GM12878 (cell line): ENCODE measurements around the gene C10orf143. TPM values are rescaled to one million over a fixed set of nuclear protein-coding genes. Genes with fewer than 3 reads are reported as not detected.

ENCODE experiments used
- ATF7 ChIP-seq: fragments of 450-650 bp; IDR thresholded peaks from 2 replicates; pipeline ENCODE4 v1.6.1; 2016; ENCODE audit warnings: low read depth, mild to moderate bottlenecking
- BMI1 ChIP-seq: fragments of 450-650 bp; IDR thresholded peaks from 2 replicates; pipeline ENCODE4 v1.6.1; 2016; ENCODE audit warnings: mild to moderate bottlenecking, moderate library complexity, borderline replicate concordance
- CHD1 ChIP-seq: IDR thresholded peaks from 2 replicates; pipeline ENCODE4 v1.6.1; 2012; ENCODE audit warnings: low read depth, low read length, improper control_type of control experiment
- CHD4 ChIP-seq: fragments of 200-600 bp; sonication (generic); IDR thresholded peaks from 2 replicates; pipeline ENCODE4 v1.6.1; 2016; ENCODE audit warnings: mild to moderate bottlenecking
- CTCF ChIP-seq, 3 experiments: IDR thresholded peaks in 2 of 3; conservative IDR thresholded peaks in 1 of 3; 2 replicates each; pipeline ENCODE4 v1.5.1; 2011; ENCODE audit warnings: low read depth in 3 of 3, low read length in 3 of 3, mild to moderate bottlenecking in 3 of 3, control low read depth in 2 of 3, moderate library complexity in 2 of 3, inconsistent platforms in 1 of 3, mixed read lengths in 1 of 3; ENCODE audit not compliant: control insufficient read depth in 2 of 3, insufficient read depth in 1 of 3; ENCODE audit errors: extremely low read depth in 1 of 3
- GABPA ChIP-seq: IDR thresholded peaks from 2 replicates; pipeline ENCODE4 v1.6.1; 2014; ENCODE audit warnings: antibody characterized with exemption, low read depth, mild to moderate bottlenecking, inconsistent platforms
- HDAC6 ChIP-seq: fragments of 200-600 bp; sonication (generic); IDR thresholded peaks from one replicate; pipeline ENCODE4 v1.8.0; 2017; ENCODE audit warnings: antibody characterized with exemption; ENCODE audit not compliant: unreplicated experiment
- IRF3 ChIP-seq: fragments of 450-650 bp; IDR thresholded peaks from 2 replicates; pipeline ENCODE4 v1.6.1; 2014; ENCODE audit warnings: mild to moderate bottlenecking
- JUND ChIP-seq: IDR thresholded peaks from 2 replicates; pipeline ENCODE4 v1.6.1; 2012; ENCODE audit warnings: low read depth, mild to moderate bottlenecking, low read length, improper control_type of control experiment, moderate library complexity
- MAX ChIP-seq: IDR thresholded peaks from 2 replicates; pipeline ENCODE4 v1.6.1; 2012; ENCODE audit warnings: low read depth, low read length, improper control_type of control experiment
- NR2C1 ChIP-seq: fragments of 450-650 bp; IDR thresholded peaks from 2 replicates; pipeline ENCODE4 v1.6.1; 2017; ENCODE audit warnings: antibody characterized with exemption, mild to moderate bottlenecking, moderate library complexity
- NRF1 ChIP-seq: conservative IDR thresholded peaks from 2 replicates; pipeline ENCODE4 v1.6.1; 2011; ENCODE audit warnings: mild to moderate bottlenecking, low read depth, low read length, improper control_type of control experiment
- PML ChIP-seq: IDR thresholded peaks from 2 replicates; pipeline ENCODE4 v1.6.1; 2012; ENCODE audit warnings: low read length, inconsistent platforms
- RAD51 ChIP-seq: fragments of 450-650 bp; IDR thresholded peaks from 2 replicates; pipeline ENCODE4 v1.6.1; 2016; ENCODE audit warnings: moderate library complexity, mild to moderate bottlenecking, inconsistent platforms
- REST ChIP-seq: IDR thresholded peaks from 2 replicates; pipeline ENCODE4 v1.6.1; 2012; ENCODE audit warnings: mild to moderate bottlenecking, low read depth, low read length
- SMAD1 ChIP-seq: fragments of 450-650 bp; IDR thresholded peaks from 2 replicates; pipeline ENCODE4 v1.6.1; 2018; ENCODE audit warnings: mild to moderate bottlenecking, low read depth; ENCODE audit not compliant: partially characterized antibody
- SMARCA5 ChIP-seq: fragments of 450-650 bp; IDR thresholded peaks from 2 replicates; pipeline ENCODE4 v1.6.1; 2017; ENCODE audit warnings: mild to moderate bottlenecking
- SPI1 ChIP-seq: IDR thresholded peaks from 2 replicates; pipeline ENCODE4 v1.6.1; 2011; ENCODE audit warnings: low read depth, mild to moderate bottlenecking, low read length, moderate library complexity, borderline replicate concordance; ENCODE audit not compliant: insufficient read depth
- SUZ12 ChIP-seq: fragments of 200-600 bp; sonication (generic); IDR thresholded peaks from one replicate; pipeline ENCODE4 v1.6.1; 2018; ENCODE audit warnings: antibody characterized with exemption, mild to moderate bottlenecking; ENCODE audit not compliant: unreplicated experiment
- TARDBP ChIP-seq: IDR thresholded peaks from 2 replicates; pipeline ENCODE4 v1.6.1; 2016; ENCODE audit warnings: borderline replicate concordance
- TCF3 ChIP-seq: IDR thresholded peaks from 2 replicates; pipeline ENCODE4 v1.6.1; 2012; ENCODE audit warnings: low read depth, mild to moderate bottlenecking, low read length, borderline replicate concordance; ENCODE audit not compliant: insufficient read depth
- ZNF207 ChIP-seq: fragments of 450-650 bp; IDR thresholded peaks from 2 replicates; pipeline ENCODE4 v1.6.1; 2014; ENCODE audit warnings: antibody characterized with exemption, mild to moderate bottlenecking, borderline replicate concordance
- polyA plus RNA-seq, 11 experiments: library from polyadenylated mRNA; depleted of rRNA in 4 of 11; unstranded in 6 of 11; stranded (reverse) in 5 of 11; fragments of >200 nt; fragmentation: Nextera tagmentation in 4 of 11; fragmentation: Illumina TruSeq in 1 of 11; extraction: Ambion mirVana in 4 of 11; extraction: Trizol in 1 of 11; gene quantifications; 1 replicate in 1 of 11; 2 replicates in 10 of 11; pipeline versions ENCODE4 v1.2.1 to v1.2.3, GENCODE V29; 2011 to 2016; ENCODE audit warnings: inconsistent platforms in 2 of 11, missing spikeins in 2 of 11, low read depth in 1 of 11
- total RNA-seq, 4 experiments: library from RNA; depleted of rRNA in 3 of 4; stranded (reverse); fragments of >200 nt in 3 of 4; fragmentation: Illumina TruSeq in 1 of 4; extraction: Trizol in 1 of 4; gene quantifications; 2 replicates each; pipeline versions ENCODE4 v1.2.1 to v1.2.3, GENCODE V29; 2013 to 2021

C10orf143 gene
- total and polyA plus RNA-seq, 10 of the 15 experiments (the other 5 are each of a cell fraction or from before 2014, with no cell fraction given), result 0.64 to 7.9 (median 2.6) TPM

GRCh38 chr10:130110246-130111112, at the start of gene C10orf143 (continued):
- TF ChIP-seq REST, result no peak
- 0 out of 2 replicates have a peak, but pooled peaks have one; percentile 21 for TF ChIP-seq ATF7
- no peak for TF ChIP-seq IRF3
- peak; percentile 66; the same call in 1 of the 2 replicates for TF ChIP-seq RAD51
- no peak for TF ChIP-seq TCF3
- TF ChIP-seq ZNF207, result peak; percentile 88; the same call in 1 of the 2 replicates
- no peak for TF ChIP-seq NR2C1
- peak; percentile 61; the same call in 1 of the 2 replicates for TF ChIP-seq SMARCA5
- no peak for TF ChIP-seq SUZ12
- no peak for TF ChIP-seq JUND
- TF ChIP-seq GABPA, result no peak
- TF ChIP-seq CHD4, result no peak
- peak; percentile 29; the same call in 1 of the 2 replicates for TF ChIP-seq SPI1
- no peak for TF ChIP-seq CTCF (IDR thresholded peaks at IDR 0.05 in 2 of 3, conservative IDR thresholded peaks at IDR 0.05 in 1 of 3; ENCODE audit: control insufficient read depth in 2 of 3, extremely low read depth in 1 of 3, insufficient read depth in 1 of 3, low read depth in 3 of 3, low read length in 3 of 3)
- no peak for TF ChIP-seq BMI1
- 0 out of 2 replicates have a peak, but pooled peaks have one; percentile 47 for TF ChIP-seq PML
- 0 out of 2 replicates have a peak, but pooled peaks have one; percentile 3 for TF ChIP-seq NRF1
- TF ChIP-seq TARDBP, result 0 out of 2 replicates have a peak, but pooled peaks have one; percentile 15
- TF ChIP-seq CHD1, result no peak
- no peak for TF ChIP-seq SMAD1
- no peak for TF ChIP-seq HDAC6
- peak; percentile 79 for TF ChIP-seq MAX
